GM13976 (cell line): ENCODE data around the gene CUTA.

ENCODE experiments used
- DNase-seq: peaks from one replicate; pipeline ENCODE4 v3.0.0; 2012; ENCODE audit warnings: low spot score
- in situ Hi-C: fragments of 300-500 bp; cut with MboI; formaldehyde crosslinking; loops from one replicate; pipeline ENCODE4 v1.12.0; 2022; ENCODE audit warnings: low sequenced_read_pairs, mixed read lengths, inconsistent platforms; ENCODE audit not compliant: unreplicated experiment
- TF ChIP-seq, protein P1 (sequence below): IDR thresholded peaks from 2 replicates; pipeline ENCODE4 v1.5.1; 2012; ENCODE audit warnings: borderline replicate concordance, mild to moderate bottlenecking; ENCODE audit not compliant: insufficient read depth; ENCODE audit errors: extremely low read depth, missing control alignments, control extremely low read depth

The CUTA gene

DNA sequence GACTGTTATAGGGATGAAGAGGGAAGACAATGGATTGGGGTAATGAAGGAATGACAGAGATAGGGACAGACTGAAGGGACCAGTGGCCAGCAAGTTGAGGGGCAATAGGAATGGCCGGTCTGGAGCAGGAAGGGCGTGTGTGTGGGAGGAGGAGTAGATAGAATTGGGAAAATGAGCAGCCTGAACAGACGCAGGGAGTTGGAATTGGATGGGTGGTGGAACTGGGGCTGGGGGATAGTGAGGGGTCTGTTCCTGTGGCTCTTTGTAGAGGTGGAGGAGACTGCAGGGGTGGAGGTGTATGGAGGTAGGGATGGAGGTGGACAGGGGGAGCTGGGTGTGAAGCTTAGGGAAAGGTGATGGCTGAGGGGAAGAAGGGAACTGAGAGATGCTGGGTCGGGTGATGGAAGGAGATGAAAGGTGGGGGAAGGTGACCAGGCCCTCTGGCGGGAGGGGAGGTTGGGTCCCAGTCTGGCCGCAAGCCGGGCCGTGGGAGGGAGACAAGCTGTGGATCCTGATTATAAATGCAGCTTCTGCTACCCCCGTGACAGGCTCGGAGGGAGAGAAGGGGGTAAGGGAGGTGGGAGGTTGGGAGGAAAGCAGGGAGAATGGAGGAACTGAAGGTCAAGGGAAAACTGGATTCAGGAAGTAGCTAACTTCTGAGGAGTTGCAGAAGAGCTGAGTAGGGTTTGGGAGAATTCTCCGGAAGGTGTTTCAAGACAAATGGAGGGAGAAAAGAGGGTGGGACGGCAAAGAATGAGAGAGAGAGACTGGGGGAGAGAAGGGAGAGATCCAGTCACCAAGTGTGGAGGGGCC, 7.2 kb upstream of the CUTA start:
- in situ Hi-C loops = no loop called here

DNA sequence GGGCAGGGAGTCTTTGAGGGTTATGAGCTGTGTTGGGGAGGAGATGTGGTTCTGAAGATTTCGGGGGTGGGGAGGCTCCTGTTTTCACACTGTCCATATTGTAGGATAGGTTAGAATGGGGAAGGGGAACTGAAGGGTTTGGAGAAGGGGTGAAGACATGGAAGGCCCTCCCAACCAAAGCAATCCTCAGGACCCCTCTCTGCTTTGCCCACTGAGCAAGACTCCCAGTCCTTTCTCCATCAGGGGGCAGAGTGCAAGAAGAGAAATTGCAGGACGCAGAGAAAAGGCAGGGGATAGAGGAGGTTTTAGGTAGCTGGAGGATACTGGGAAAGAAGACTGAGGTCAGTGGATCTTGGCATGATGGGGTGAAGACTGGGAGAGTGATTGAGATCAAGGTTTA, 5.9 kb upstream of the CUTA start:
- in situ Hi-C loops = no loop called here

More for the DNA sequence above, 7.2 kb upstream of the CUTA start:
- TF ChIP-seq, protein P1, sequence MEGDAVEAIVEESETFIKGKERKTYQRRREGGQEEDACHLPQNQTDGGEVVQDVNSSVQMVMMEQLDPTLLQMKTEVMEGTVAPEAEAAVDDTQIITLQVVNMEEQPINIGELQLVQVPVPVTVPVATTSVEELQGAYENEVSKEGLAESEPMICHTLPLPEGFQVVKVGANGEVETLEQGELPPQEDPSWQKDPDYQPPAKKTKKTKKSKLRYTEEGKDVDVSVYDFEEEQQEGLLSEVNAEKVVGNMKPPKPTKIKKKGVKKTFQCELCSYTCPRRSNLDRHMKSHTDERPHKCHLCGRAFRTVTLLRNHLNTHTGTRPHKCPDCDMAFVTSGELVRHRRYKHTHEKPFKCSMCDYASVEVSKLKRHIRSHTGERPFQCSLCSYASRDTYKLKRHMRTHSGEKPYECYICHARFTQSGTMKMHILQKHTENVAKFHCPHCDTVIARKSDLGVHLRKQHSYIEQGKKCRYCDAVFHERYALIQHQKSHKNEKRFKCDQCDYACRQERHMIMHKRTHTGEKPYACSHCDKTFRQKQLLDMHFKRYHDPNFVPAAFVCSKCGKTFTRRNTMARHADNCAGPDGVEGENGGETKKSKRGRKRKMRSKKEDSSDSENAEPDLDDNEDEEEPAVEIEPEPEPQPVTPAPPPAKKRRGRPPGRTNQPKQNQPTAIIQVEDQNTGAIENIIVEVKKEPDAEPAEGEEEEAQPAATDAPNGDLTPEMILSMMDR = no peak
- no peak for DNase-seq

DNA sequence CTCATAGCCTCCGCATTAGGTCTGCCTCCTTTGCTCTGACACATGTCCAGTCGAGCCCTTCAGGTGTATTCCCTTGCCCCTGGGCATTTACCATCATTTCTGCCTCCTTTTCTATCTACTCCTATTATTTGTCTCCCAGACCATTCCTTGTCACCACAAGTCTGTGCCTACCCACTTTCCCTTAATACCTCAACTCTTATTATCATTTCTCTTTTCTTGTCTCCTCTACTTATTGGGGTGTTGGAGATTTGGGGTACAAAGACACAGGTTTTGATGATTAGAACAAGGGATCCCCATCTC, 3.4 kb upstream of the CUTA start:
- TF ChIP-seq, protein P1 = no peak
- no peak for DNase-seq
- in situ Hi-C loops = no loop called here

More for the DNA sequence above, 5.9 kb upstream of the CUTA start:
- no peak for DNase-seq
- TF ChIP-seq, protein P1 = no peak

DNA sequence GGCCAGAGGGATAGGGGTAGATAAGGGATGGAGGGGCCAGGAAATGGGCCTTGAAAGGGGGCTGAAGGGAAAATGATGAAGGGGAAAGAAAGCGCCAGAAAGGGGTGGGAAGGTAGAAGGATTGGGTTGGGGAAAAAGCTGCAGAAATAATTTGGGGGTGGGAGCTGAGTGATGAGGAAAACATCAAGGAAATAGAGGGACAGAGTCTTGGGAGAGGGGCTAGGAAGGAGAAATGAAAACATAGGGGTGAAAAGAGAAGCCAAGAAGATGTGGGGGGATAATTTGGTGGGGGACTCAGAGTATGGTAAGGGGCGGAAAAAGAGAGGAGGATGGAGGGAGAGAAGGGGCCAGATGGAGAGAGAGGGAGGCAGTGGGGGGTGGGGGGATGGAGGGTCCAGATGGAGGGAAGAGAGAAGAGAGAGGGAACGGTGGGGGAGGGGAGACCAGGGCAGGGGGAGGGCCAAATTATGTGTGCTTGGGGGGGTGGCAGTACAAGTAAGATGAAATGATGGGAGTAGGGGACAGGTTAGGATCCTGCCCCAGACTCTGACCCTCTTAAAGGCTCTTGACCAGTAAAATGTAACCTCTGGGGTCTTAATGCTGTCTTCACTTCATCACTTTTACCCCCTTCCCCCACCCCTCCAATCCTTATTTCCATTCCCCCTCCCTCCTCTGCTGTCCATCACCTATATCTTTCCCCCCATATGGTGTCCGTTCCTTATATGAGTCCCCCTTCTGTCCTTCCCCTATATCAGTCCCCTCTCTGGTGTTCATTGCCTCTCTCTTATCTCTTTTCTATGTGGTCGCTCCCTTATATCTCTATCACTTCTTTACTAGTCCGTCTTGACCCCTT, 2.8 kb upstream of the CUTA start:
- TF ChIP-seq, protein P1 = no peak
- DNase-seq = no peak
- in situ Hi-C loops = no loop called here

DNA sequence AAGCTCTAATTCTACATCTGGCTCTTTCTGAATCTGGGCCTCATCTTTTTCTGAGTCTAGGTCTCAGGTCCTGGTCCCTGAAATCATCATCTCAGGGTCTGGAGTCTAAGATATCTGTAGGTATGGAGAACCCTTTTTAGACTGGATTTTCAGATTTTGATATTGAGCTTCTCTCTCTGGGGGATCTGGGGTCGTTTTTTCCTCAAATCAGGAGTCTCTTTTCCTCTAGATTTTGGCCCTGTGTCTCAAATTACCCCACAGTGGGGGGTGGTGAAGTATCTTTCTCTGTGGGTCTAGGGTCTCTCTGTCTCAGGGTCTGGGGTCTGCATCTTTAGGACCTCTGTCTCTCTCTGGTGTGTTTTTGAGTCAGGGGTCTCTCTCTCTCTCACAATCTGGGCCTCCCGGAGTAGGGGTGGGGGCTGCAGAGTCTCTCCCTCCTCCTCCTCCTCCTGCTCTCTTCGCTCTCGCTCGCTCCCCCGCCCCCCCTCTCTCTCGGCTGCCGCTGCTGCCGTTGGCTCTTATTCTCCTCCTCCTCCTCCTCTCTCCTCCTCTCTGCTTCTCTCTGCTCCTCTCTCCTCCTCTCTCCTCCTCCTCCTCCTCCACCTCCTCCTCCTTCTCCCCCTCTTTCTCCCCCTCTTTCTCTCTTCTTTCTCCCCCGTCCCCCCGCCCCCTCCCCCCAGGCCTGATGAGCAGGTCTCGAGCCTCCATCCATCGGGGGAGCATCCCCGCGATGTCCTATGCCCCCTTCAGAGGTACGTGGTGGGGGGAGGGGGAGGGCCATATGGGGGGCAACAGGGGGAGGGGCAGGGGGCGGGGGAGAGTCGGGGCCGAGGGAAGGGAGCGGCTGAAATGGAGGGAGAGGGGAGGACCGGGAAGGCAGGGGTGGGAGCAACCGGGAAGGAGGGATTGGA, 1.9 kb upstream of the CUTA start, which contains the start of gene SYNGAP1:
SYNGAP1 (plus strand) TSS at position 486 of the 911 bp plus-strand sequence; CDS start at position 686, 200 bp downstream.
- no peak for DNase-seq
- TF ChIP-seq, protein P1 = no peak
- in situ Hi-C loops = no loop called here
